Uterus (tissue), 4 donors: ENCODE measurements around the gene OPCML. TPM values are rescaled to one million over a fixed set of nuclear protein-coding genes. Genes with fewer than 3 reads are reported as not detected.

Experiments used
- DNase-seq, 2 donors: peaks; one replicate each; pipeline ENCODE4 v3.0.0-alpha.2; 2019 to 2020
- H3K27ac ChIP-seq, 2 donors: fragments of 200-600 bp; sonication (generic); 1 replicate in 1 of 2; 2 replicates in 1 of 2; pipeline ENCODE4 v1.5.1; 2016 to 2018
- H3K27me3 ChIP-seq, 2 donors: fragments of 200-600 bp; sonication (generic); one replicate each; pipeline ENCODE4 v1.5.1; 2018 to 2019; ENCODE audit warnings: control low read depth in 1 of 2
- H3K36me3 ChIP-seq, 2 donors: fragments of 200-600 bp; sonication (generic); one replicate each; pipeline ENCODE4 v1.5.1; 2019; ENCODE audit warnings: control low read depth in 1 of 2
- H3K4me1 ChIP-seq, 2 donors: fragments of 200-600 bp; sonication (generic); one replicate each; pipeline ENCODE4 v1.5.1; 2018 to 2019; ENCODE audit warnings: control low read depth in 1 of 2
- H3K4me3 ChIP-seq, 2 donors: fragments of 200-600 bp; sonication (generic); 1 replicate in 1 of 2; 2 replicates in 1 of 2; pipeline ENCODE4 v1.5.1; 2018 to 2019; ENCODE audit warnings: mild to moderate bottlenecking in 1 of 2
- H3K9me3 ChIP-seq, 2 donors: fragments of 200-600 bp; sonication (generic); one replicate each; pipeline ENCODE4 v1.5.1; 2019; ENCODE audit warnings: control low read depth in 1 of 2
- POLR2A ChIP-seq, 2 donors: fragments of 450-650 bp; IDR thresholded peaks; one replicate each; pipeline ENCODE4 v1.6.1; 2016; ENCODE audit warnings: antibody characterized with exemption in 2 of 2, mild to moderate bottlenecking in 1 of 2, moderate library complexity in 1 of 2
- intact Hi-C: fragments of 100-400 bp; cut with DNase I; formaldehyde crosslinking; loops from one replicate; pipeline ENCODE4 v1.15.1; 2023; ENCODE audit warnings: low total_unique reads
- total RNA-seq, 4 donors: library from RNA; depleted of rRNA in 3 of 4; stranded (reverse); fragments of >200 nt in 3 of 4; gene quantifications; one replicate each; pipeline versions ENCODE4 v1.1.0 to v1.2.4, GENCODE V29; 2014 to 2023
- TF ChIP-seq, protein P1 (sequence below), 4 experiments: fragments of 200-600 bp in 2 of 4; fragments of 450-650 bp in 2 of 4; sonication (generic) in 2 of 4; IDR thresholded peaks; one replicate each; pipeline ENCODE4 v1.5.1; 2016 to 2019; ENCODE audit warnings: antibody characterized with exemption in 4 of 4, mild to moderate bottlenecking in 2 of 4, moderate library complexity in 1 of 4
- donor health status: DM: yes; HTN: yes; CAD: no.

Gene OPCML
- total RNA-seq, 4 donors from 2014 or later: under 0.01 to 3.9 (median 1.7) TPM

DNA sequence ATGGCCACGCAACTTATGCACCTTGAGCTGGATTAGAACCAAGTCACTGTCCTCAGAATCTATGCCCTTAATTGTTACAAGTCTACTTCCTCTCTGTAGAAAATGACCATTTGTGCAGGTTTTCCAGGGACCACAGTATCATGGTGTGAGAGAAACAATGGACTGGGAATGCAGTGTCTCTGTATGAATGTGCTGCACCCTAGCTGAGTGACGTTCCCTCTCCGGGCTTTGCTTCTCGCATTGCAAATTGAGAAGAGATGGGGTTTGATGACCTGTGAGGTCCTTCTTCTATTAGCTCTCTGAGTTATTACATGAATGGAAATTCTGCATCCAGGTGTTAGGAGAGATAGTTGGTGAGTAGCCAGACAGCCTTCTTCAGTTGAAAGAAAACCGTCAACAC lies 1109.6 kb downstream of the OPCML start:
- Histone ChIP-seq H3K27ac (no peak overlapping the region), H3K4me1 (no peaks in the 10 kb centered on the region), H3K27me3 (no peaks in the 10 kb centered on the region), H3K36me3 (no peaks in the 10 kb centered on the region), H3K9me3 (no peaks in the 10 kb centered on the region), H3K4me3 (no peak overlapping the region)
- no peak for TF ChIP-seq POLR2A (IDR thresholded peaks at IDR 0.05)
- TF ChIP-seq, protein P1, sequence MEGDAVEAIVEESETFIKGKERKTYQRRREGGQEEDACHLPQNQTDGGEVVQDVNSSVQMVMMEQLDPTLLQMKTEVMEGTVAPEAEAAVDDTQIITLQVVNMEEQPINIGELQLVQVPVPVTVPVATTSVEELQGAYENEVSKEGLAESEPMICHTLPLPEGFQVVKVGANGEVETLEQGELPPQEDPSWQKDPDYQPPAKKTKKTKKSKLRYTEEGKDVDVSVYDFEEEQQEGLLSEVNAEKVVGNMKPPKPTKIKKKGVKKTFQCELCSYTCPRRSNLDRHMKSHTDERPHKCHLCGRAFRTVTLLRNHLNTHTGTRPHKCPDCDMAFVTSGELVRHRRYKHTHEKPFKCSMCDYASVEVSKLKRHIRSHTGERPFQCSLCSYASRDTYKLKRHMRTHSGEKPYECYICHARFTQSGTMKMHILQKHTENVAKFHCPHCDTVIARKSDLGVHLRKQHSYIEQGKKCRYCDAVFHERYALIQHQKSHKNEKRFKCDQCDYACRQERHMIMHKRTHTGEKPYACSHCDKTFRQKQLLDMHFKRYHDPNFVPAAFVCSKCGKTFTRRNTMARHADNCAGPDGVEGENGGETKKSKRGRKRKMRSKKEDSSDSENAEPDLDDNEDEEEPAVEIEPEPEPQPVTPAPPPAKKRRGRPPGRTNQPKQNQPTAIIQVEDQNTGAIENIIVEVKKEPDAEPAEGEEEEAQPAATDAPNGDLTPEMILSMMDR (IDR thresholded peaks at IDR 0.05): no peak
- intact Hi-C loops: no loop called here
- no peak for DNase-seq

DNA sequence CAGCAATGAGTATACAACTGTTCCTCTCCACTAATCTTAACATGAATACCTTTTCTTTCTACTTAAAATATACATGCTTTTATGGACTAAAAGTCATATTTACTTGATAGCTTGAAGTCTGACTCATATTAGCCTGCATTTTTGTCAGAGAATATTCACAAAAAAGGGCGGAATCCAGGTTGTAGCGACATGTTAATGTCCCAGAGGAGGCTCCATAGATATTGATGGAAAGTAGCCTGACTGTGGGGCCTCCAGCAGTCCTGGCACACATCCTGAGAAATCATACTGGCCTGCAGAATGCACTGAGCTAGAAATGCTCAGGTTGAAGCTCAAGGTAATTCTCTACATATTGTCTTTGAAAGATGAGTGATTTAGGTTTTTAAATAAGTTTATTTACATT lies 1110.7 kb downstream of the OPCML start:
- Histone ChIP-seq H3K9me3 (no peaks in the 10 kb centered on the region), H3K27ac (no peak overlapping the region), H3K4me1 (no peaks in the 10 kb centered on the region), H3K36me3 (no peaks in the 10 kb centered on the region), H3K4me3 (no peak overlapping the region), H3K27me3 (no peaks in the 10 kb centered on the region)
- TF ChIP-seq, protein P1 (IDR thresholded peaks at IDR 0.05): no peak
- TF ChIP-seq POLR2A (IDR thresholded peaks at IDR 0.05): no peak
- no peak for DNase-seq
- intact Hi-C loops: no loop called here

DNA sequence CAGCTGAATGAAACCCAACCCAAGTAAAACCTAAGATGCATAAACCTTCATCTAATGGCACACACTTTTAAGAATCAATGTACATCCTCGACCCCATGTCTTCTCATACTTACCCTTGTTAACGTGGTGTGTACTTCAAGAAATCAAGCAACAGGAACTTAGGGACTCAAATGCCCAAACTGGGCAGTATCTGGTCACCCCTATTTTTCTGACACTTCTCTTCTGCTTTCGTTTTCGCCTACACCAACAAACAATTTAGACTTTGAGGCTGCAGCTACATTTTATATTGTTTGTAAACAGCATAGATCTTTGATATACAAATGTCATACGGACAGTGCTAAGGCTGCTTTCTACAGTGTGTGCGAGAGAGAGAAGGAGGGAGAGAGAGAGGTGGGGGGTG lies 1117.8 kb downstream of the OPCML start:
- intact Hi-C loops: no loop called here
- Histone ChIP-seq H3K27ac (no peak overlapping the region), H3K36me3 (no peaks in the 10 kb centered on the region), H3K4me1 (no peaks in the 10 kb centered on the region), H3K4me3 (no peak overlapping the region), H3K27me3 (no peaks in the 10 kb centered on the region), H3K9me3 (no peaks in the 10 kb centered on the region)
- no peak for DNase-seq
- TF ChIP-seq, protein P1 (IDR thresholded peaks at IDR 0.05): no peak
- TF ChIP-seq POLR2A (IDR thresholded peaks at IDR 0.05): no peak

DNA sequence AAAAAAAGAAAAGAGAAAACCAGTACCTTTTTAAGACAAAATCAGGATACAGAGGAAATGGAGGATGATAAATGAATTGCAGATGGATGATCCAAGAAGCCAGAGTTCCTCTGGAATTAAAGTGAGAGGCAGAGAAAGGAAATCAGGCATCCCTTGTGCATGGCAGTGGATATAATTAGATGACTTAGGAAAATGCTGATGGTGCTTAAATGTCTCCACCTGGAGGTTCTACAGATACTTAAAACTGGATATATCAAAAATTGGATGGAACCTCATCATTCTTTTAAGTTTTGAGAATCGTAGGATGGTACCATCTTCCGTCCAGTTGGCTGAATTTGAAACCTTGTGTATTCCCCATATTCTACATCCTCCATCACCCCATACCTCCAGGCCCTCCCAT lies 1121.9 kb downstream of the OPCML start:
- Histone ChIP-seq H3K36me3 (no peaks in the 10 kb centered on the region), H3K9me3 (no peaks in the 10 kb centered on the region), H3K4me3 (no peak overlapping the region), H3K27me3 (no peaks in the 10 kb centered on the region), H3K27ac (no peak overlapping the region), H3K4me1 (no peaks in the 10 kb centered on the region)
- TF ChIP-seq, protein P1 (IDR thresholded peaks at IDR 0.05): no peak
- no peak for TF ChIP-seq POLR2A (IDR thresholded peaks at IDR 0.05)
- intact Hi-C loops: no loop called here
- DNase-seq: no peak

DNA sequence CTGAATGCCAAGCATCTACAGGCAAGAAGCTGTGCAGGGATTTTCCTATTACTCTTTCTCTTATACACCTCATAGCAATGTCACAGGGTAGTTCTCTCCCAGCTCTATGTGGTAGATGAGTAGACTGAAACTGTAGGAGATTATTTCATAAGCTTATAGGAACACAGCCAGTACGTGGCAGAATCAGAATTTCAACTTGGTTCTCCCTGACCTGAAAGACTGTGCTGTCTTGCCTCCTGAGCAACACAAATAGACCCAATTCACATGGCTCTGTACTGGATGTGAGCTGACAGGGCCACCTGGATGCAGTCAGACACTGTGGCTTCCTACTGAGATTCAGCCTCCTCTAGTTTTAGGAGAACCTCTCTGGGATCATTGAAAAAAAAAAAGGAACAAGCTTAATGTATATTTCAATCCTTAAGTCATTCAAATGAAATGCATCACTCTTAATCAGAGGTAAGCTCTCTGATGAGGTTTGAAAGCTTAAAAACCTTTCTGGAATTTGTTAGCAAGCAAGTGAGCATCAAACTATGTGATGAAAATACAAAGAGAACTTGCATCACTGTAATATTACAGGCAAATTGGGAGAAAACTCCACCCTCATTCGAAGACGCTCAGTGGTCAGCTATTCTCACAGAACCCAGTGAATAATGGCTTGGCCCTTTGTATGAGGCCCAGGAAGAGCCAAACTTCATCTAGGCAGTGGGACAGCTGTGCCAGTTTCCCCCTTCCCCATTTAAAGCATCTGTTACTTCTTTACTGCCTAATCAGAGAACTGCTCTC lies 1122.5 kb downstream of the OPCML start:
- H3K4me3 ChIP-seq: no peak overlapping the region
- H3K27me3 ChIP-seq: no peaks in the 10 kb centered on the region
- no peak overlapping the region for H3K27ac ChIP-seq
- H3K36me3 ChIP-seq: no peaks in the 10 kb centered on the region
- TF ChIP-seq POLR2A (IDR thresholded peaks at IDR 0.05): no peak
- TF ChIP-seq, protein P1 (IDR thresholded peaks at IDR 0.05): no peak
- no peaks in the 10 kb centered on the region for H3K4me1 ChIP-seq
- DNase-seq: no peak
- no peaks in the 10 kb centered on the region for H3K9me3 ChIP-seq
- intact Hi-C loops: no loop called here
